Glomerular visceral epithelial cell (primary cell): Measurements from ENCODE around the gene DLG2.
"Not testable (repeated sequence)": the region's sequence is repeated elsewhere in the genome, so short reads cannot be mapped to it uniquely, and the experiment has no call there.

ENCODE experiments used
- DNase-seq: peaks from one replicate; pipeline ENCODE4 v3.0.0-alpha.2; 2016; ENCODE audit errors: extremely low spot score

The DLG2 gene

GRCh38 chr11:83464160-83464944 lies 2162.8 kb downstream of the DLG2 start:
- DNase-seq: no peak

GRCh38 chr11:83459798-83460197 lies 2167.3 kb downstream of the DLG2 start:
- DNase-seq: no peak

- no peak for DNase-seq
Observed at GRCh38 chr11:83456566-83456965, 2170.6 kb downstream of the DLG2 start.

- DNase-seq: no peak
Observed at GRCh38 chr11:83456075-83456474, 2171.1 kb downstream of the DLG2 start.

- no peak for DNase-seq
Observed at GRCh38 chr11:83455356-83455755, 2171.8 kb downstream of the DLG2 start.

GRCh38 chr11:83454674-83455073 lies 2172.5 kb downstream of the DLG2 start:
- DNase-seq: no peak

- no peak for DNase-seq
Observed at GRCh38 chr11:83449338-83449913, 2177.7 kb downstream of the DLG2 start.

GRCh38 chr11:83448686-83449085 lies 2178.5 kb downstream of the DLG2 start:
- no peak for DNase-seq

- DNase-seq: not testable (repeated sequence)
Observed at GRCh38 chr11:83443880-83444279, 2183.3 kb downstream of the DLG2 start.

GRCh38 chr11:83441601-83442000 lies 2185.5 kb downstream of the DLG2 start:
- DNase-seq: no peak

- DNase-seq: no peak
Observed at GRCh38 chr11:83441171-83441570, 2186.0 kb downstream of the DLG2 start.

- DNase-seq: no peak
Observed at GRCh38 chr11:83438438-83438837, 2188.7 kb downstream of the DLG2 start.

GRCh38 chr11:83437939-83438338 lies 2189.2 kb downstream of the DLG2 start:
- no peak for DNase-seq

GRCh38 chr11:83436855-83437254 lies 2190.3 kb downstream of the DLG2 start:
- no peak for DNase-seq

- DNase-seq: not testable (repeated sequence)
Observed at GRCh38 chr11:83434812-83435211, 2192.3 kb downstream of the DLG2 start.

GRCh38 chr11:83427943-83428342 lies 2199.2 kb downstream of the DLG2 start:
- no peak for DNase-seq

- DNase-seq: no peak
Observed at GRCh38 chr11:83427501-83427900, 2199.6 kb downstream of the DLG2 start.

- DNase-seq: no peak
Observed at GRCh38 chr11:83425137-83425466, 2202.0 kb downstream of the DLG2 start.

- DNase-seq: no peak
Observed at GRCh38 chr11:83424376-83425136, 2202.6 kb downstream of the DLG2 start.

GRCh38 chr11:83422641-83423040 lies 2204.5 kb downstream of the DLG2 start:
- DNase-seq: not testable (repeated sequence)

- DNase-seq: no peak
Observed at GRCh38 chr11:83410605-83411565, 2216.3 kb downstream of the DLG2 start.

- no peak for DNase-seq
Observed at GRCh38 chr11:83409891-83410290, 2217.3 kb downstream of the DLG2 start.
